GM19372 (cell line): ENCODE results near the gene COL23A1.

Experiments
- ATAC-seq: cut with Tn5 transposase; IDR thresholded peaks from one replicate; pipeline ENCODE4 v1.9.1; 2021; ENCODE audit warnings: mild to moderate bottlenecking, low read depth, moderate library complexity; ENCODE audit not compliant: unreplicated experiment

The COL23A1 gene

GRCh38 chr5:178416206-178416882 is 173.8 kb downstream of the COL23A1 start:
- no peak for ATAC-seq

GRCh38 chr5:178415353-178415752 is 174.8 kb downstream of the COL23A1 start:
- no peak for ATAC-seq

- no peak for ATAC-seq
Observed at GRCh38 chr5:178413988-178414387, 176.2 kb downstream of the COL23A1 start.

- ATAC-seq = no peak
Observed at GRCh38 chr5:178411083-178411482, 179.1 kb downstream of the COL23A1 start.

GRCh38 chr5:178407646-178408045 is 182.5 kb downstream of the COL23A1 start:
- ATAC-seq = no peak

- no peak for ATAC-seq
Observed at GRCh38 chr5:178404987-178405386, 185.2 kb downstream of the COL23A1 start.

GRCh38 chr5:178403956-178404600 is 186.1 kb downstream of the COL23A1 start:
- ATAC-seq = no peak

GRCh38 chr5:178403351-178403750 is 186.8 kb downstream of the COL23A1 start:
- no peak for ATAC-seq

GRCh38 chr5:178399701-178400095 is 190.5 kb downstream of the COL23A1 start:
- no peak for ATAC-seq

GRCh38 chr5:178398901-178399700 is 191.1 kb downstream of the COL23A1 start:
- ATAC-seq = no peak

- ATAC-seq = no peak
Observed at GRCh38 chr5:178396796-178397720, 193.1 kb downstream of the COL23A1 start.

GRCh38 chr5:178394074-178394473 is 196.1 kb downstream of the COL23A1 start:
- ATAC-seq = no peak

GRCh38 chr5:178392931-178393394 is 197.2 kb downstream of the COL23A1 start:
- ATAC-seq = no peak

- no peak for ATAC-seq
Observed at GRCh38 chr5:178392386-178392785, 197.8 kb downstream of the COL23A1 start.

- no peak for ATAC-seq
Observed at GRCh38 chr5:178391480-178391879, 198.7 kb downstream of the COL23A1 start.

GRCh38 chr5:178389796-178390195 is 200.4 kb downstream of the COL23A1 start:
- ATAC-seq = no peak

- ATAC-seq = no peak
Observed at GRCh38 chr5:178389026-178389729, 201.0 kb downstream of the COL23A1 start.

GRCh38 chr5:178388386-178389025 is 201.7 kb downstream of the COL23A1 start:
- no peak for ATAC-seq

GRCh38 chr5:178387856-178388190 is 202.4 kb downstream of the COL23A1 start:
- no peak for ATAC-seq
